Lung (tissue), 12 donors: ENCODE results near the gene EEF1A2. TPM values are rescaled to one million over a fixed set of nuclear protein-coding genes. Genes with fewer than 3 reads are reported as not detected.
A peak's percentile ranks its signal among the peaks of the same experiment; 100 is the strongest.

Source experiments
- ATAC-seq: fragments of 200-7000 bp; cut with Tn5 transposase; one replicate; pipeline ENCODE4 v1.9.1; 2020; ENCODE audit warnings: moderate number of reproducible peaks; ENCODE audit not compliant: insufficient read depth, low FRiP score
- DNase-seq, 3 donors: peaks; one replicate each; pipeline ENCODE4 v3.0.0-alpha.2; 2013 to 2017
- H3K27ac ChIP-seq, 2 donors: one replicate each; pipeline ENCODE4 v1.5.1; 2013; ENCODE audit warnings: mild to moderate bottlenecking in 2 of 2, moderate library complexity in 2 of 2, control low read depth in 1 of 2, inconsistent platforms in 1 of 2, low read depth in 1 of 2, low read length in 1 of 2
- H3K27me3 ChIP-seq, 3 donors: one replicate each; pipeline ENCODE4 v1.5.1; 2013; ENCODE audit warnings: low read length in 2 of 3; ENCODE audit not compliant: control insufficient read depth in 3 of 3, insufficient read depth in 3 of 3
- H3K36me3 ChIP-seq, 4 donors: one replicate each; pipeline ENCODE4 v1.5.1; 2013; ENCODE audit warnings: low read length in 4 of 4, mild to moderate bottlenecking in 1 of 4, moderate library complexity in 1 of 4; ENCODE audit not compliant: control insufficient read depth in 4 of 4, insufficient read depth in 4 of 4
- H3K4me1 ChIP-seq, 5 donors: one replicate each; pipeline ENCODE4 v1.5.1; 2013; ENCODE audit warnings: low read length in 5 of 5, mild to moderate bottlenecking in 2 of 5, moderate library complexity in 1 of 5; ENCODE audit not compliant: control insufficient read depth in 5 of 5, insufficient read depth in 5 of 5
- H3K4me3 ChIP-seq: one replicate; pipeline ENCODE4 v1.5.1; 2013; ENCODE audit warnings: mild to moderate bottlenecking, control low read depth, moderate library complexity
- H3K9ac ChIP-seq, 2 donors: one replicate each; pipeline ENCODE4 v1.5.1; 2013; ENCODE audit warnings: low read length in 2 of 2, control low read depth in 1 of 2; ENCODE audit not compliant: insufficient read depth in 1 of 2
- H3K9me3 ChIP-seq, 4 donors: one replicate each; pipeline ENCODE4 v1.5.1; 2013; ENCODE audit warnings: low read length in 3 of 4, mild to moderate bottlenecking in 1 of 4, moderate library complexity in 1 of 4; ENCODE audit not compliant: control insufficient read depth in 4 of 4, insufficient read depth in 3 of 4
- CTCF ChIP-seq: IDR thresholded peaks from 2 replicates; pipeline ENCODE4 v1.5.1; 2012; ENCODE audit warnings: mild to moderate bottlenecking; ENCODE audit errors: control extremely low read depth, extremely low read depth
- WGBS, 2 donors: extraction: QIAGEN DNeasy Blood & Tissue Kit; methylation state at CpG; one replicate each; pipeline ENCODE4 v1.1.7; 2013; 5-methylcytosine and 5-hydroxymethylcytosine counted together
- polyA plus RNA-seq, 2 donors: library from polyadenylated mRNA; stranded (reverse); fragments of 200-250 nt; gene quantifications; one replicate each; pipeline ENCODE4 v1.2.1, GENCODE V29; 2013
- total RNA-seq, 2 donors: library from RNA; depleted of rRNA in 1 of 2; stranded (reverse); fragments of >200 nt in 1 of 2; gene quantifications; one replicate each; pipeline ENCODE4 v1.2.1, GENCODE V29; 2014 to 2021
- donor health status: control.
- donor health status: control.
- donor health status: Bipolar disorder and iron deficiency.
- donor health status: healthy.
- donor health status: DM: yes; HTN: yes; CAD: no.

Gene EEF1A2
- total and polyA plus RNA-seq, 4 donors: 0.47 to 1.9 (median 1.0) TPM

GRCh38 chr20:63538204-63539091, 39.6 kb upstream of the EEF1A2 start:
- H3K9me3 ChIP-seq: no peaks in the 10 kb centered on the region
- peaks cover 0 to 9% (median 0%) of the 10 kb centered on the region in 5 donors for H3K4me1 ChIP-seq
- TF ChIP-seq CTCF: no peak
- H3K36me3 ChIP-seq: no peaks in the 10 kb centered on the region
- ATAC-seq (no peak), DNase-seq (peak in 2 of 3 donors; percentile 31 to 63)
- H3K9ac ChIP-seq: no peak overlapping the region
- no peak overlapping the region for H3K4me3 ChIP-seq
- peak overlapping the region in 1 of 2 donors; percentile 38 for H3K27ac ChIP-seq
- 33 to 48% methylated on average over 23 to 27 of the region's 27 CpGs for WGBS, 2 donors
- H3K27me3 ChIP-seq: peaks cover 0 to 3% (median 2%) of the 10 kb centered on the region in 3 donors

GRCh38 chr20:63537525-63538203, 38.8 kb upstream of the EEF1A2 start:
- peak; percentile 97 for TF ChIP-seq CTCF
- H3K27me3 ChIP-seq: peaks cover 0 to 3% (median 2%) of the 10 kb centered on the region in 3 donors
- H3K36me3 ChIP-seq: no peaks in the 10 kb centered on the region
- WGBS, 2 donors: 4 to 7% methylated on average over 32 to 34 of the region's 34 CpGs
- H3K9me3 ChIP-seq: no peaks in the 10 kb centered on the region
- peaks cover 0 to 9% (median 0%) of the 10 kb centered on the region in 5 donors for H3K4me1 ChIP-seq
- peak; percentile 80 to 88 (median 85) for DNase-seq
- H3K4me3 ChIP-seq: no peak overlapping the region
- peak overlapping the region in 1 of 2 donors; percentile 87 for H3K27ac ChIP-seq
- H3K9ac ChIP-seq: no peak overlapping the region
- ATAC-seq: peak; percentile 92

- H3K4me1 ChIP-seq: peaks cover 0 to 9% (median 0%) of the 10 kb centered on the region in 5 donors
- peaks cover 0 to 7% (median 4%) of the 10 kb centered on the region in 3 donors for H3K27me3 ChIP-seq
- TF ChIP-seq CTCF: no peak
- ATAC-seq: peak; percentile 52
- DNase-seq: no peak
- no peak within 1 kb of the TSS for H3K9ac ChIP-seq
- no peaks in the 10 kb centered on the region for H3K9me3 ChIP-seq
- no peak within 1 kb of the TSS for H3K4me3 ChIP-seq
- peak within 1 kb of the TSS in 1 of 2 donors; percentile 87 for H3K27ac ChIP-seq
- H3K36me3 ChIP-seq: no peaks in the 10 kb centered on the region
- WGBS, 2 donors: 60 to 68% methylated on average over 25 to 29 of the region's 29 CpGs
Measured at GRCh38 chr20:63536997-63537524, 38.2 kb upstream of the EEF1A2 start, which contains the start of gene PTK6. TSS of gene PTK6 (minus strand) at chr20:63537376. CDS start at chr20:63537314, 62 bp downstream.
